Middle frontal gyrus (tissue), 1 donor: Measurements from ENCODE around the gene SLC17A5.
"Not testable (repeated sequence)": the region's sequence is repeated elsewhere in the genome, so short reads cannot be mapped to it uniquely, and the experiment has no call there.

Experiments used
- DNase-seq: peaks from one replicate; pipeline ENCODE4 v3.0.0-alpha.2; 2015; ENCODE audit warnings: low spot score; ENCODE audit errors: extremely low spot score

Gene SLC17A5

GRCh38 chr6:73665686-73666319, 12.0 kb upstream of the SLC17A5 start:
- no peak for DNase-seq

- no peak for DNase-seq
These were observed 10.9 kb upstream of the SLC17A5 start for GRCh38 chr6:73664701-73665100.

DNA sequence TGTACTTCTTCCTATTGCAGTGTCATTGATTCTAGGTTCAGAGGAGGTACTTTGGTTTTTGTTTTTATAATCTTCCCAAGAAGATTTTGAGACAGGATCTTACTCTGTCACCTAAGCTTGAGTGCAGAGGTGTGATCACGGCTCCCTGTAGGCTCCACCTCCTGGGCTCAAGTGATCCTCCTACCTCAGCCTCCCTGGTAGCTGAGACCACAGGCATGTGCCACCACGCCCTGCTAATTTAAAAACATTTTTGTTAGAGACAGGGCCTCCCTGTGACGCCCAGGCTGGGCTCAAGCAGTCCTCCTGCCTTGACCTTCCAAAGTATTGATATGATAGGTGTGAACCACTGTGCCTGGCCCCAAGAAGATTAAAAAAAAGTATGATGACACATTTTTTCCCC, 3.4 kb upstream of the SLC17A5 start:
- no peak for DNase-seq

GRCh38 chr6:73656531-73657145, 2.8 kb upstream of the SLC17A5 start:
- no peak for DNase-seq

DNA sequence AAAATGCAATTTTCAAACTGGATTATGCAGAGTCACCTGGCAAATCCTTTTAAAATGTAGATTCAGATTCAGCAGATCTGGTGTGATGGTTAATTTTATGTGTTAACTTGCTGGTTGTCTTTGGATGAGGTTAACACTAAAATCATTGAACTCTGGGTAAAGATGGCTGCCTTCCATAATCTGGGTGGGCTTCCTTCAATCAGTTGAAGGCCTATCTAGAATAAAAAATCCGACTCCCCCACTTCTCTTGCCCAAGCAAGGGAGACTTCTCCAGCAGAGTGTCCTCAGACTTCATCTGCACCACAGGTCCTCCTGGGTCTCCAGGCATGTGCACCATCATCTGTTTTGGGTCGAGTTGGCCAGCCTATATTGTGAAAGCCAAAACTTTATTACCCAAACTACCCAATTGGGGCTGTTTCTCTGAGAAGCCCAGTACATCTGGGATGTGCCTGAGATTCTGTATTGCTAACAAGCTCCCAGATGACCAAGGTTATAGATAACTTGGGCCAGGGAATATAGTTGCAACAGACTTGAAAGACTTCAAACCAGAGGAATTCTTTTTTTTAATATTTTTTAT, 1.6 kb upstream of the SLC17A5 start:
- DNase-seq, result no peak

DNA sequence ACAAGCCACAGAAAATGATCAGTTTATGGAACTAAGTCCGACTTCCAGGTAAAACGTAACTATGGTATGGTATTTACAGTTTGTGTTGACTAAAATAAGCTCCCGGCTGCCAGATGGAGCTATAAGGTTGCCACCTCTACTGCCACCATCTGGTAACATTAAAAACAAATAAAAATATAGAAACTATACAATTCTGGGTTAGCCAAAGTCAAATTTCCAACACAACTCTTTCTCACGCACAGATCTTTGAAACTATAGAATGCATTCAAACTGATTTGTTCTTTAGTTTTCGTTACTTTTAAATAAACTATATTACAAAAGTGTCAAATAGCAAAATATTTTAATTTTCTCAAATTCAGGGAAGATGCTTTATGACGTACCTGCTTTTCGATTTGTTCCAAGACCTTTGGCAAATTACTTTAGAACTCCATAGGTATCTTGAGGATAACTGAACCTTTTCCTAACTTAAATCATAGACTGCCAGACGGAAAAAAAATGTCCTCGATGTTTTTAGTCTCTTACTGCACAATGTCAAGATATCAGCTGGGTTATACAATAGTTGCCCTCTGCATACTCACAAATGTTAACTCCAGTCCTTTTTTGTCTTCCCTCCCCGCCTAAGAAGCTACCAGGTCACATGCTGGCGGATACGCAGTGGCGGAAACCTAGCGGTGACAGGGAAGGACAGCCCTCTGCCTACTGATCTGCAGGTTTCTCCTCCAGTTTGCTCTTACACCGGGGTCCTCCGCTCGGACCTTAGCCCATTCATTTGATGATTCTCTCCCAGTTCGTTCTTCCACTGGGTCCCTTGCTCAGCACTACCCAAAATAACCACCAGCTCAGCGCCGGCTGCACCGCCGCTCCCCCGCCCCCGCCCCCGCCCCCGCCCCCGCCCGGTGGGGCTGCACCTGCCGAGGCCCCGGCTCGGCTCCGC, 888 bp downstream of the SLC17A5 start:
- peak; percentile 47 for DNase-seq

- DNase-seq, result no peak
These were observed 4.0 kb downstream of the SLC17A5 start for GRCh38 chr6:73649783-73650182.

- DNase-seq, result no peak
These were observed 5.6 kb downstream of the SLC17A5 start for GRCh38 chr6:73648166-73648565.

- no peak for DNase-seq
These were observed 8.7 kb downstream of the SLC17A5 start for GRCh38 chr6:73644941-73645591.

DNA sequence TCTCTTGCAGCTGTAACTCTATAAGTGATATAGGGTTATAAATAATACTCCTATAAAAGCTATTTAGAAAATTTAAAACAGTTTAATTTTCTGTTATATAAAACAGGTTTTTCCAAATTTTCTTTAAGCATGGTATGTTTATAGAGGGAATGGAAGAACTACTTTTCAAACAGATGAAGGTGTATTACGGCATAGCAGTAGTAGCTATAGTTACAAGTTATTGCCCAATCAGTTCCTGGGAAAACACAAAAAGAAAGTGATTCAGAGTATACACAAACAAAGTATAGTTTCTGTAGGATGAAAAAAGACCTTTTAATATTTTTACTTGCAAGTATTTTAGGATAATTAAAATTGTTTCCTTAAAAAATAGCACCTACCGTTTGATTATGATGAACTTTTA, 9.8 kb downstream of the SLC17A5 start:
- no peak for DNase-seq

GRCh38 chr6:73642530-73642929, 11.3 kb downstream of the SLC17A5 start:
- DNase-seq, result no peak

DNA sequence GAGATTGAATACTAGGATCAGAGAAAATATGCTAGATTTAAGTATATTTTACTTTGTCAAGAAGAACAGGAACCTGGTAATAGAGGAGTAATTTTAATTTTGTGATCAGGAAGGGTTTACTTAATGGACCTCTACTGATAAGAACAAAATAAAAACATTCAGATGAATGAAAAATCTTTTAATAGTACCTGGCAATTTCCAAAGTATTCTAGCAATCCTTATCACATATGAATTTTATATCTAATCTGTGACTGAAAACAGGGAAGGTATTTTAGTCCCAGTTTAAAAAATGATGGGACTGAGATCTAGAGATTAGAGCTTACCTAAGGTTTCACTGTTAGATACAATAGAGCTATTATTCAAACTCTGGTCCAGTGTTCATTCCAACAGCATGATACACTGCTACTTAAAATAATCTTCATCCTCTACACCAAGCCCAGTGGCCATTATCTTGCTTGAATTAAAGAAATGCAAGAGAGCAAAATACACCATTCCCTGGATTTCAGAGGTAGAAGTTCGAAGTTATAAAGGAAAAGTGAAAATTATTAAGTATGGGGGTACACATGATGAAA, 13.5 kb downstream of the SLC17A5 start:
- DNase-seq, result no peak

GRCh38 chr6:73639040-73639439, 14.8 kb downstream of the SLC17A5 start:
- no peak for DNase-seq

DNA sequence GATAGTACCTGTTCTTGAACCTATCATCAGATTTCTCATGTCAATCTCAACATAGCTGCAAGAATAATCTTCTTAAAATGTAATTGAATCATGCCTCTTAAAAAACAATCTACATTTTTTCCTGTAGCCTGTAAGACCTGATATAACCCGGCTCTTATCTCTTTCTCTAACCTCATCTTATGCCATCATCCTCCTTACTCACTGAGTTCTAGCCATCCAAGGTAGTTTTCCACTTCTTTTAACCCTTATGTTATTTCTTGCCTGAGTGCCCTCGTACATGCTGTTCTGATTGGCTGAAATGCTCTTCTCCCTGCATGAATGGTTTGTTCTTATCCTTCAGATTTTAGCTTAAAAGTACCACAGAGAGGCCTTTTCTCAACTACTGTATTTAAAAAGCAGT, 16.4 kb downstream of the SLC17A5 start:
- no peak for DNase-seq

DNA sequence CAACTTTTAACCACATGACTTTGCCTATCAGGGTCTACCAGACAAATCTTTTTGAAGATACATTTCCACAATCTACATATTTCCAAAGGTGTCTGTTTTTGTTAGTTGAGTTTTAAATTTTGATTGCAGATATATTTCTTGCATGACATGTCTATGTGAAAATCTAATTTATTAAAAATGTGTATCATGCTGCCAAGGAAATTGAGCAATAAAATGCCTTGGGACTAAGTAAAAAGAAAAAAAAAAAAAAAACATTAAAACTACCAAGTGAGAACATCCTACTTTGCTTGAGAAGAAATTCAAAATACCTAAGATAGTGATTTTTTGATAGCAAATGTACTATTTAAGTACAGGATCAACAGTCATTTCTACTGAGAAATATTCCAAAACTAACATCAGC, 17.7 kb downstream of the SLC17A5 start:
- no peak for DNase-seq

GRCh38 chr6:73632346-73632745, 21.4 kb downstream of the SLC17A5 start:
- DNase-seq, result no peak

DNA sequence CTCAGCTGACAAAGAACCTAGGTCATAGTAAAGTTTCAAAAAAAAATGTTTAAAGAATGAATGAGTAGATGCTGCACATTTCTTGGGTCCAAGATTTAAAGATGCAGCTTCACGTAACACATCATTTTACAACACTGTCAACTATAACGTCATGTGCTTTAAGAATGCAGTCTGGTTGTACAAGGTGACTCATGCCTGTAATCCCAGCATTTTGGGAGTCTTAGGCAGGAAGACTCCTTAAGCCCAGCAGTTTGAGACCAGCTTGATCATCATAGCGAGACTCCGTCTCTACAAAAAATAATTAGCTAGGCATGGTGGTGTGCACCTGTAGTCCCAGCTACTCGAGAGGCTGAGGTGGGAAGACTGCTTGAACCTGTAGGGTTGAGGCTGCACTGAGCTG, 21.9 kb downstream of the SLC17A5 start:
- no peak for DNase-seq

DNA sequence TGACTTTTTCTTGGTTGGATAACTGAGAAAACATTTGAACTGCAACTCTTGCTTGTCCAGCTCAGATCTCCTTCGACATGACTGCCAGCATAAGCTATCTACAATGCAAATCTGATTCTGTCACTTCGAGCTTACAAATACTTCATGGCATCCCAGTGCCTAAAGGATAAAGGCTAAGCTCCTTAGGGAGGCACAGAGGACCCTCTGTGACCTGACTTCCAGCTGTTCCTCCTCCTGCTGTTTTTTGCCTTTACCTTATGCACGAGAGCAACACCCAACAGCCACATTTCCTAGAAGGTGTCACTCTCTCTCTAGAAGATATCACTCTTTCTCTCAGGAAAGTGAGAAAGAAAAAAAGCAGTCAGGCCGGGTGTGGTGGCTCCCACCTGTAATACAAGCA, 23.4 kb downstream of the SLC17A5 start:
- no peak for DNase-seq

- no peak for DNase-seq
These were observed 28.9 kb downstream of the SLC17A5 start for GRCh38 chr6:73624896-73625295.

- not testable (repeated sequence) for DNase-seq
These were observed 30.3 kb downstream of the SLC17A5 start for GRCh38 chr6:73623480-73623879.

DNA sequence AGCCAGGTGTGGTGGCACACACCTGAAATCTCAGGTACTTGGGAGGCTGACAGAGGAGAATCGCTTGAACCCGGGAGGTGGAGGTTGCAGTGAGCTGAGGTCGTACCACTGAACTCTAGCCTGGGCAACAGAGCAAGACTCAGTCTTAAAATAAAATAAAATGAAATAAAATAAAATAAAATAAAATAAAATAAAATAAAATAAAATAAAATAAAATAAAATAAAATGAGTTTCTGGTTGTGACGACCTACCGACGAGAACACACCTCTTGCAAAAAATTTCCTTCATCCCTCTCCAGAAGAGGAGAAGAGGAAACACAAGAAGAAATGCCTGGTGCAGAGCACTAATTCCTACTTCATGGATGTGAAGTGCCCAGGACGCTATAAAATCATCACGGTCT, 35.7 kb downstream of the SLC17A5 start:
- DNase-seq, result not testable (repeated sequence)
